A549 (cell line): Measurements from ENCODE around the gene UBL7.
"Not testable (repeated sequence)": the region's sequence is repeated elsewhere in the genome, so short reads cannot be mapped to it uniquely, and the experiment has no call there.

Experiments
- HDAC2 ChIP-seq: fragments of 200-600 bp; sonication (generic); IDR thresholded peaks from 2 replicates; pipeline ENCODE4 v1.6.1; 2016
- TF ChIP-seq, protein P1 (sequence below): fragments of >200 bp; sonication (Bioruptor Twin); formaldehyde crosslinking; IDR thresholded peaks from 3 replicates; pipeline ENCODE4 v1.5.1; 2016
- TF ChIP-seq, protein P2 (sequence below): IDR thresholded peaks from 2 replicates; pipeline ENCODE4 v1.6.1; 2012
- TF ChIP-seq, protein P3 (sequence below): fragments of 200-600 bp; sonication (generic); IDR thresholded peaks from 2 replicates; pipeline ENCODE4 v1.6.1; 2016; ENCODE audit warnings: antibody characterized with exemption, mild to moderate bottlenecking, moderate library complexity

DNA sequence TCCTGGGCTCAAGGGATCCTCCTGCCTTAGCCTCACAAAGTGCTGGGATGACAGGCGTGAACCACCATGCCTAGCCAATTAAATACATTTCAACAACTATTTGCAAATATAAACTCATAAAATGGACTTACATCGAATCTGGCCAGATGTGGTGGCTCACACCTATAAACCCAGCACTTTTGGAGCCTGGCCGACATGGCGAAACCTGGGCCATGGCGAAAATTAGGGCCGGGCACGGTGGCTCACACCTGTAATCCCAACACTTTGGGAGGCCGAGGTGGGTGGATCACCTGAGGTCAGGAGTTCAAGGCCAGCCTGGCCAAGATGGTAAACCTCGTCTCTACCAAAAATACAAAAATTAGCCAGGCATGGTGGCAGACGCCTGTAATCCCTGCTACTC is 3.9 kb downstream of the UBL7 start:
- TF ChIP-seq, protein P1, sequence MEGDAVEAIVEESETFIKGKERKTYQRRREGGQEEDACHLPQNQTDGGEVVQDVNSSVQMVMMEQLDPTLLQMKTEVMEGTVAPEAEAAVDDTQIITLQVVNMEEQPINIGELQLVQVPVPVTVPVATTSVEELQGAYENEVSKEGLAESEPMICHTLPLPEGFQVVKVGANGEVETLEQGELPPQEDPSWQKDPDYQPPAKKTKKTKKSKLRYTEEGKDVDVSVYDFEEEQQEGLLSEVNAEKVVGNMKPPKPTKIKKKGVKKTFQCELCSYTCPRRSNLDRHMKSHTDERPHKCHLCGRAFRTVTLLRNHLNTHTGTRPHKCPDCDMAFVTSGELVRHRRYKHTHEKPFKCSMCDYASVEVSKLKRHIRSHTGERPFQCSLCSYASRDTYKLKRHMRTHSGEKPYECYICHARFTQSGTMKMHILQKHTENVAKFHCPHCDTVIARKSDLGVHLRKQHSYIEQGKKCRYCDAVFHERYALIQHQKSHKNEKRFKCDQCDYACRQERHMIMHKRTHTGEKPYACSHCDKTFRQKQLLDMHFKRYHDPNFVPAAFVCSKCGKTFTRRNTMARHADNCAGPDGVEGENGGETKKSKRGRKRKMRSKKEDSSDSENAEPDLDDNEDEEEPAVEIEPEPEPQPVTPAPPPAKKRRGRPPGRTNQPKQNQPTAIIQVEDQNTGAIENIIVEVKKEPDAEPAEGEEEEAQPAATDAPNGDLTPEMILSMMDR, result not testable (repeated sequence)
- not testable (repeated sequence) for TF ChIP-seq HDAC2
- TF ChIP-seq, protein P2, sequence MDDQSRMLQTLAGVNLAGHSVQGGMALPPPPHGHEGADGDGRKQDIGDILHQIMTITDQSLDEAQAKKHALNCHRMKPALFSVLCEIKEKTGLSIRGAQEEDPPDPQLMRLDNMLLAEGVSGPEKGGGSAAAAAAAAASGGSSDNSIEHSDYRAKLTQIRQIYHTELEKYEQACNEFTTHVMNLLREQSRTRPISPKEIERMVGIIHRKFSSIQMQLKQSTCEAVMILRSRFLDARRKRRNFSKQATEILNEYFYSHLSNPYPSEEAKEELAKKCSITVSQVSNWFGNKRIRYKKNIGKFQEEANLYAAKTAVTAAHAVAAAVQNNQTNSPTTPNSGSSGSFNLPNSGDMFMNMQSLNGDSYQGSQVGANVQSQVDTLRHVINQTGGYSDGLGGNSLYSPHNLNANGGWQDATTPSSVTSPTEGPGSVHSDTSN, result not testable (repeated sequence)
- TF ChIP-seq, protein P3, sequence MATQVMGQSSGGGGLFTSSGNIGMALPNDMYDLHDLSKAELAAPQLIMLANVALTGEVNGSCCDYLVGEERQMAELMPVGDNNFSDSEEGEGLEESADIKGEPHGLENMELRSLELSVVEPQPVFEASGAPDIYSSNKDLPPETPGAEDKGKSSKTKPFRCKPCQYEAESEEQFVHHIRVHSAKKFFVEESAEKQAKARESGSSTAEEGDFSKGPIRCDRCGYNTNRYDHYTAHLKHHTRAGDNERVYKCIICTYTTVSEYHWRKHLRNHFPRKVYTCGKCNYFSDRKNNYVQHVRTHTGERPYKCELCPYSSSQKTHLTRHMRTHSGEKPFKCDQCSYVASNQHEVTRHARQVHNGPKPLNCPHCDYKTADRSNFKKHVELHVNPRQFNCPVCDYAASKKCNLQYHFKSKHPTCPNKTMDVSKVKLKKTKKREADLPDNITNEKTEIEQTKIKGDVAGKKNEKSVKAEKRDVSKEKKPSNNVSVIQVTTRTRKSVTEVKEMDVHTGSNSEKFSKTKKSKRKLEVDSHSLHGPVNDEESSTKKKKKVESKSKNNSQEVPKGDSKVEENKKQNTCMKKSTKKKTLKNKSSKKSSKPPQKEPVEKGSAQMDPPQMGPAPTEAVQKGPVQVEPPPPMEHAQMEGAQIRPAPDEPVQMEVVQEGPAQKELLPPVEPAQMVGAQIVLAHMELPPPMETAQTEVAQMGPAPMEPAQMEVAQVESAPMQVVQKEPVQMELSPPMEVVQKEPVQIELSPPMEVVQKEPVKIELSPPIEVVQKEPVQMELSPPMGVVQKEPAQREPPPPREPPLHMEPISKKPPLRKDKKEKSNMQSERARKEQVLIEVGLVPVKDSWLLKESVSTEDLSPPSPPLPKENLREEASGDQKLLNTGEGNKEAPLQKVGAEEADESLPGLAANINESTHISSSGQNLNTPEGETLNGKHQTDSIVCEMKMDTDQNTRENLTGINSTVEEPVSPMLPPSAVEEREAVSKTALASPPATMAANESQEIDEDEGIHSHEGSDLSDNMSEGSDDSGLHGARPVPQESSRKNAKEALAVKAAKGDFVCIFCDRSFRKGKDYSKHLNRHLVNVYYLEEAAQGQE, result not testable (repeated sequence)
